HepG2 (cell line): Measurements from ENCODE around the gene FUT6. TPM values are rescaled to one million over a fixed set of nuclear protein-coding genes. Genes with fewer than 3 reads are reported as not detected.

Source experiments
- AGO1 ChIP-seq: fragments of 200-400 bp; formaldehyde crosslinking; IDR thresholded peaks from 2 replicates; pipeline ENCODE4 v1.6.1; 2017; ENCODE audit warnings: mild to moderate bottlenecking, low read depth, low read length, moderate library complexity; ENCODE audit not compliant: poor library complexity, severe bottlenecking
- CBX2 ChIP-seq, 2 experiments: fragments of 200-600 bp in 1 of 2; sonication (generic); formaldehyde crosslinking in 1 of 2; IDR thresholded peaks; 2 replicates each; pipeline versions ENCODE4 v1.7.0 to v1.8.1; 2018 to 2022; ENCODE audit warnings: low read depth in 2 of 2, low read length in 1 of 2, mild to moderate bottlenecking in 1 of 2, missing genetic modification reagents in 1 of 2
- FOXA1 ChIP-seq, 2 experiments: fragments of 450-650 bp in 1 of 2; sonication (generic) in 1 of 2; formaldehyde crosslinking in 1 of 2; IDR thresholded peaks; 2 replicates each; pipeline versions ENCODE4 v1.4.0 to v1.6.1; 2016 to 2020; ENCODE audit warnings: missing genetic modification reagents in 1 of 2
- KAT2B ChIP-seq: fragments of 150-350 bp; IDR thresholded peaks from 2 replicates; pipeline ENCODE4 v1.6.1; 2014; ENCODE audit warnings: low read depth, low read length, borderline replicate concordance
- KAT8 ChIP-seq: IDR thresholded peaks from 2 replicates; pipeline ENCODE4 v1.6.1; 2016; ENCODE audit warnings: missing genetic modification reagents, missing compliant biosample characterization
- KMT2B ChIP-seq: IDR thresholded peaks from 2 replicates; pipeline ENCODE4 v1.6.1; 2016; ENCODE audit warnings: missing genetic modification reagents, missing compliant biosample characterization
- MED1 ChIP-seq: sonication (generic); formaldehyde crosslinking; IDR thresholded peaks from 2 replicates; pipeline ENCODE4 v1.4.0; 2020; ENCODE audit warnings: missing genetic modification reagents
- SMAD3 ChIP-seq: sonication (generic); formaldehyde crosslinking; IDR thresholded peaks from 2 replicates; pipeline ENCODE4 v1.4.0; 2020; ENCODE audit warnings: missing genetic modification reagents
- SOX13 ChIP-seq, 3 experiments: fragments of 450-650 bp in 1 of 3; sonication (generic) in 1 of 3; formaldehyde crosslinking in 1 of 3; IDR thresholded peaks in 2 of 3; conservative IDR thresholded peaks in 1 of 3; 2 replicates each; pipeline versions ENCODE4 v1.5.0 to v1.6.1; 2016 to 2020; ENCODE audit warnings: antibody characterized with exemption in 1 of 3, mild to moderate bottlenecking in 1 of 3, missing compliant biosample characterization in 1 of 3, missing genetic modification reagents in 1 of 3, moderate library complexity in 1 of 3
- SRSF9 ChIP-seq: fragments of 200-400 bp; formaldehyde crosslinking; IDR thresholded peaks from 2 replicates; pipeline ENCODE4 v1.6.1; 2018; ENCODE audit warnings: borderline replicate concordance, mild to moderate bottlenecking, low read depth, low read length; ENCODE audit not compliant: insufficient read depth, poor library complexity, severe bottlenecking
- ZBTB37 ChIP-seq: sonication (generic); formaldehyde crosslinking; IDR thresholded peaks from 2 replicates; pipeline ENCODE4 v1.4.0; 2020; ENCODE audit warnings: mild to moderate bottlenecking, missing genetic modification reagents
- ZBTB4 ChIP-seq: sonication (generic); formaldehyde crosslinking; IDR thresholded peaks from 2 replicates; pipeline ENCODE4 v1.4.0; 2020; ENCODE audit warnings: missing genetic modification reagents, mild to moderate bottlenecking, borderline replicate concordance
- ZMYM3 ChIP-seq: sonication (generic); formaldehyde crosslinking; IDR thresholded peaks from 2 replicates; pipeline ENCODE4 v1.5.1; 2020; ENCODE audit warnings: mild to moderate bottlenecking, missing genetic modification reagents
- ZNF30 ChIP-seq: sonication (generic); formaldehyde crosslinking; IDR thresholded peaks from 2 replicates; pipeline ENCODE4 v1.5.0; 2020; ENCODE audit warnings: mild to moderate bottlenecking, missing genetic modification reagents
- ZNF678 ChIP-seq: sonication (generic); formaldehyde crosslinking; IDR thresholded peaks from 2 replicates; pipeline ENCODE4 v1.4.0; 2020; ENCODE audit warnings: mild to moderate bottlenecking, missing genetic modification reagents
- ZNF749 ChIP-seq: sonication (generic); formaldehyde crosslinking; IDR thresholded peaks from 2 replicates; pipeline ENCODE4 v1.8.0; 2022; ENCODE audit warnings: mild to moderate bottlenecking, missing genetic modification reagents, moderate library complexity, borderline replicate concordance
- polyA plus RNA-seq, 8 experiments: library from polyadenylated mRNA; depleted of rRNA in 3 of 8; stranded (reverse) in 7 of 8; unstranded in 1 of 8; fragments of >200 nt; fragmentation: Illumina TruSeq in 4 of 8; extraction: Trizol in 4 of 8; gene quantifications; 2 replicates each; pipeline versions ENCODE4 v1.2.1 to v1.2.3, GENCODE V29; 2011 to 2016; ENCODE audit warnings: low read depth in 4 of 8, missing spikeins in 1 of 8, mixed read lengths in 1 of 8; ENCODE audit not compliant: insufficient read depth in 1 of 8
- total RNA-seq, 5 experiments: library from RNA; depleted of rRNA; stranded (reverse); fragments of >200 nt; fragmentation: Illumina TruSeq; extraction: Trizol; gene quantifications; 2 replicates each; pipeline ENCODE4 v1.2.3, GENCODE V29; 2016; ENCODE audit warnings: low read depth in 1 of 5
- TF ChIP-seq, protein P1 (sequence below): sonication (generic); formaldehyde crosslinking; IDR thresholded peaks from 2 replicates; pipeline ENCODE4 v1.8.1; 2023; ENCODE audit warnings: mild to moderate bottlenecking, missing genetic modification reagents

Gene FUT6
- total and polyA plus RNA-seq, 2 of the 13 experiments (the other 11 are each of a cell fraction or from before 2014, with no cell fraction given): 8.2 to 27.7 TPM

GRCh38 chr19:5790559-5791520 is 48.7 kb downstream of the FUT6 start, which contains the start of gene DUS3L (continued):
- no peak for TF ChIP-seq ZBTB37 (CRISPR knock-in tag)
- TF ChIP-seq ZNF678: peak; percentile 73
- TF ChIP-seq ZNF749: peak; percentile 92
- no peak for TF ChIP-seq KAT2B
- no peak for TF ChIP-seq SRSF9
- TF ChIP-seq ZMYM3 (CRISPR knock-in tag): peak; percentile 13; the same call in 1 of the 2 replicates
- peak; percentile 91 for TF ChIP-seq KAT8 (CRISPR knock-in tag)
- TF ChIP-seq, protein P1, sequence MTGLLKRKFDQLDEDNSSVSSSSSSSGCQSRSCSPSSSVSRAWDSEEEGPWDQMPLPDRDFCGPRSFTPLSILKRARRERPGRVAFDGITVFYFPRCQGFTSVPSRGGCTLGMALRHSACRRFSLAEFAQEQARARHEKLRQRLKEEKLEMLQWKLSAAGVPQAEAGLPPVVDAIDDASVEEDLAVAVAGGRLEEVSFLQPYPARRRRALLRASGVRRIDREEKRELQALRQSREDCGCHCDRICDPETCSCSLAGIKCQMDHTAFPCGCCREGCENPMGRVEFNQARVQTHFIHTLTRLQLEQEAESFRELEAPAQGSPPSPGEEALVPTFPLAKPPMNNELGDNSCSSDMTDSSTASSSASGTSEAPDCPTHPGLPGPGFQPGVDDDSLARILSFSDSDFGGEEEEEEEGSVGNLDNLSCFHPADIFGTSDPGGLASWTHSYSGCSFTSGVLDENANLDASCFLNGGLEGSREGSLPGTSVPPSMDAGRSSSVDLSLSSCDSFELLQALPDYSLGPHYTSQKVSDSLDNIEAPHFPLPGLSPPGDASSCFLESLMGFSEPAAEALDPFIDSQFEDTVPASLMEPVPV (CRISPR knock-in tag): peak; percentile 96
- TF ChIP-seq KMT2B (CRISPR knock-in tag): peak; percentile 70
- peak; percentile 23; the same call in 1 of the 2 replicates for TF ChIP-seq MED1
- peak; percentile 50; the same call in 1 of the 2 replicates for TF ChIP-seq ZBTB4
- no peak for TF ChIP-seq SOX13 (IDR thresholded peaks at IDR 0.05)
- peak in 1 of 2 experiments; percentile 22; a peak in 2 of 4 replicates for TF ChIP-seq SOX13 (CRISPR knock-in tag; conservative IDR thresholded peaks at IDR 0.05 in 1 of 2, IDR thresholded peaks at IDR 0.05 in 1 of 2)
- TF ChIP-seq ZNF30: no peak
- TF ChIP-seq AGO1: peak; percentile 69
- no peak for TF ChIP-seq FOXA1 (IDR thresholded peaks at IDR 0.05)
- 0 out of 2 replicates have a peak, but pooled peaks have one; percentile 2 for TF ChIP-seq FOXA1 (CRISPR knock-in tag; IDR thresholded peaks at IDR 0.05)
- TF ChIP-seq SMAD3 (CRISPR knock-in tag): no peak; the same call in 1 of the 2 replicates
- no peak for TF ChIP-seq CBX2 (IDR thresholded peaks at IDR 0.05; ENCODE audit: low read depth, low read length)
- TF ChIP-seq CBX2 (CRISPR knock-in tag; IDR thresholded peaks at IDR 0.05; ENCODE audit: low read depth): no peak
